SK-N-SH treated with all-trans-retinoic acid at 6 μM for 48 hours (cell line): ENCODE results near the gene KLRF2.

Experiments
- ATAC-seq: fragments of 200-7000 bp; cut with Tn5 transposase; 3 replicates; pipeline ENCODE4 v1.9.1; 2020; ENCODE audit warnings: mild to moderate bottlenecking, moderate library complexity
- ARNTL ChIP-seq: fragments of 450-650 bp; formaldehyde crosslinking; IDR thresholded peaks from 2 replicates; pipeline ENCODE4 v1.5.0; 2020; ENCODE audit warnings: low read depth, mild to moderate bottlenecking, moderate library complexity, borderline replicate concordance
- BACH2 ChIP-seq: fragments of 250-450 bp; sonication (Bioruptor Pico); IDR thresholded peaks from 2 replicates; pipeline ENCODE4 v1.9.0; 2021; ENCODE audit warnings: mild to moderate bottlenecking, borderline replicate concordance
- CSDC2 ChIP-seq: fragments of 250-450 bp; sonication (Bioruptor Pico); IDR thresholded peaks from 2 replicates; pipeline ENCODE4 v1.5.0; 2020; ENCODE audit warnings: mild to moderate bottlenecking, moderate library complexity
- ESRRG ChIP-seq: fragments of 250-450 bp; sonication (Bioruptor Pico); IDR thresholded peaks from 2 replicates; pipeline ENCODE4 v1.6.1; 2021; ENCODE audit warnings: mild to moderate bottlenecking
- GLIS3 ChIP-seq: fragments of 250-450 bp; sonication (Bioruptor Pico); IDR thresholded peaks from 2 replicates; pipeline ENCODE4 v1.5.0; 2020; ENCODE audit warnings: mild to moderate bottlenecking, moderate library complexity
- ISL1 ChIP-seq: fragments of 250-450 bp; sonication (Bioruptor Pico); IDR thresholded peaks from 2 replicates; pipeline ENCODE4 v2.1.2; 2022; ENCODE audit warnings: mild to moderate bottlenecking, moderate library complexity
- OSR1 ChIP-seq: fragments of 250-450 bp; sonication (Bioruptor Pico); IDR thresholded peaks from 2 replicates; pipeline ENCODE4 v1.8.0; 2022; ENCODE audit warnings: moderate library complexity, mild to moderate bottlenecking, inconsistent platforms
- PPARA ChIP-seq: fragments of 250-450 bp; sonication (Bioruptor Pico); IDR thresholded peaks from 2 replicates; pipeline ENCODE4 v1.5.0; 2020; ENCODE audit warnings: mild to moderate bottlenecking, borderline replicate concordance
- RARB ChIP-seq: fragments of 250-450 bp; sonication (Bioruptor Pico); IDR thresholded peaks from 2 replicates; pipeline ENCODE4 v1.8.0; 2021; ENCODE audit warnings: mild to moderate bottlenecking, moderate library complexity
- SNAI2 ChIP-seq: fragments of 250-450 bp; sonication (Bioruptor Pico); IDR thresholded peaks from 2 replicates; pipeline ENCODE4 v1.5.0; 2020; ENCODE audit warnings: mild to moderate bottlenecking, moderate library complexity
- TCF4 ChIP-seq: fragments of 250-450 bp; sonication (Bioruptor Pico); IDR thresholded peaks from 2 replicates; pipeline ENCODE4 v1.8.0; 2021; ENCODE audit warnings: mild to moderate bottlenecking, moderate library complexity, borderline replicate concordance
- TOX ChIP-seq: fragments of 250-450 bp; sonication (Bioruptor Pico); IDR thresholded peaks from 2 replicates; pipeline ENCODE4 v1.8.0; 2021; ENCODE audit warnings: mild to moderate bottlenecking, moderate library complexity, borderline replicate concordance
- ZC3H10 ChIP-seq: fragments of 250-450 bp; sonication (Bioruptor Pico); IDR thresholded peaks from 2 replicates; pipeline ENCODE4 v1.5.1; 2021; ENCODE audit warnings: mild to moderate bottlenecking, moderate library complexity
- ZFP3 ChIP-seq: fragments of 250-450 bp; sonication (Bioruptor Pico); IDR thresholded peaks from 2 replicates; pipeline ENCODE4 v1.5.0; 2020; ENCODE audit warnings: mild to moderate bottlenecking, moderate library complexity
- ZFP30 ChIP-seq: fragments of 450-650 bp; formaldehyde crosslinking; IDR thresholded peaks from 2 replicates; pipeline ENCODE4 v1.5.0; 2022; ENCODE audit warnings: mild to moderate bottlenecking, moderate library complexity
- ZNF565 ChIP-seq: fragments of 450-650 bp; formaldehyde crosslinking; conservative IDR thresholded peaks from 2 replicates; pipeline ENCODE4 v1.5.0; 2020; ENCODE audit warnings: low read depth, mild to moderate bottlenecking, moderate library complexity
- ZNF70 ChIP-seq: fragments of 450-650 bp; formaldehyde crosslinking; IDR thresholded peaks from 2 replicates; pipeline ENCODE4 v1.5.0; 2020; ENCODE audit warnings: mild to moderate bottlenecking, moderate library complexity
- ZNF8 ChIP-seq: fragments of 450-650 bp; formaldehyde crosslinking; IDR thresholded peaks from 2 replicates; pipeline ENCODE4 v1.5.0; 2020; ENCODE audit warnings: mild to moderate bottlenecking, moderate library complexity
- TF ChIP-seq, protein P1 (sequence below): fragments of 250-450 bp; sonication (Bioruptor Pico); IDR thresholded peaks from 2 replicates; pipeline ENCODE4 v1.8.0; 2021; ENCODE audit warnings: low read depth, mild to moderate bottlenecking, moderate library complexity, borderline replicate concordance
- TF ChIP-seq, protein P2 (sequence below): fragments of 250-450 bp; sonication (Bioruptor Pico); IDR thresholded peaks from 2 replicates; pipeline ENCODE4 v1.8.0; 2020; ENCODE audit warnings: mild to moderate bottlenecking, moderate library complexity, borderline replicate concordance
- TF ChIP-seq, protein P3 (sequence below): fragments of 250-450 bp; sonication (Bioruptor Pico); IDR thresholded peaks from 2 replicates; pipeline ENCODE4 v1.5.1; 2021; ENCODE audit warnings: mild to moderate bottlenecking, moderate library complexity
- TF ChIP-seq, protein P4 (sequence below): fragments of 250-450 bp; sonication (Bioruptor Pico); IDR thresholded peaks from 2 replicates; pipeline ENCODE4 v1.5.1; 2020; ENCODE audit warnings: low read depth, mild to moderate bottlenecking, moderate library complexity

Gene KLRF2

DNA sequence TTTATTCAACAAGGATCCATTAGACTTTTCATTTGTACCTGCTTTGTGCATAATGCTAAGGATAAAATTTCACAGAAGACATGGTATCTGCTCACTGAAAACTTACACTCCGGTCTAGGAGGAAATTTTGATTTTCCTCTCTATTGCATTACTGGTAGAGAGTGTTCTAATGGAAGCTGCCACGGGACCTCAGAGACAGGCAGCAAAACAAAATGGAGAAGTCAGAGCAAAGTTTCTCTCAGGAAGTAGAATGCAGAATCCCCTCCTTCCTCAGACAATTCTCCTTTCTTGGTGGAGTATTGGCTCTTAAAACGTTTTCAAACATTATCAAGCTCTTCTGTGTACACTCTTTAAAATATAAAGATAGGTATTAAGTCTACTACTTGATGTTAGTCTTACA is 24.4 kb upstream of the KLRF2 start:
- TF ChIP-seq BACH2 (no peak), PPARA (CRISPR knock-in tag) (no peak), ARNTL (CRISPR knock-in tag) (no peak), SNAI2 (CRISPR knock-in tag) (no peak), GLIS3 (CRISPR knock-in tag) (no peak), TOX (CRISPR knock-in tag) (no peak), ZFP30 (no peak), TCF4 (CRISPR knock-in tag) (no peak), RARB (CRISPR knock-in tag) (no peak), ZFP3 (CRISPR knock-in tag) (no peak)
- TF ChIP-seq, protein P1, sequence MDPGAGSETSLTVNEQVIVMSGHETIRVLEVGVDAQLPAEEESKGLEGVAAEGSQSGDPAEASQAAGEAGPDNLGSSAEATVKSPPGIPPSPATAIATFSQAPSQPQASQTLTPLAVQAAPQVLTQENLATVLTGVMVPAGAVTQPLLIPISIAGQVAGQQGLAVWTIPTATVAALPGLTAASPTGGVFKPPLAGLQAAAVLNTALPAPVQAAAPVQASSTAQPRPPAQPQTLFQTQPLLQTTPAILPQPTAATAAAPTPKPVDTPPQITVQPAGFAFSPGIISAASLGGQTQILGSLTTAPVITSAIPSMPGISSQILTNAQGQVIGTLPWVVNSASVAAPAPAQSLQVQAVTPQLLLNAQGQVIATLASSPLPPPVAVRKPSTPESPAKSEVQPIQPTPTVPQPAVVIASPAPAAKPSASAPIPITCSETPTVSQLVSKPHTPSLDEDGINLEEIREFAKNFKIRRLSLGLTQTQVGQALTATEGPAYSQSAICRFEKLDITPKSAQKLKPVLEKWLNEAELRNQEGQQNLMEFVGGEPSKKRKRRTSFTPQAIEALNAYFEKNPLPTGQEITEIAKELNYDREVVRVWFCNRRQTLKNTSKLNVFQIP = no peak
- TF ChIP-seq, protein P2, sequence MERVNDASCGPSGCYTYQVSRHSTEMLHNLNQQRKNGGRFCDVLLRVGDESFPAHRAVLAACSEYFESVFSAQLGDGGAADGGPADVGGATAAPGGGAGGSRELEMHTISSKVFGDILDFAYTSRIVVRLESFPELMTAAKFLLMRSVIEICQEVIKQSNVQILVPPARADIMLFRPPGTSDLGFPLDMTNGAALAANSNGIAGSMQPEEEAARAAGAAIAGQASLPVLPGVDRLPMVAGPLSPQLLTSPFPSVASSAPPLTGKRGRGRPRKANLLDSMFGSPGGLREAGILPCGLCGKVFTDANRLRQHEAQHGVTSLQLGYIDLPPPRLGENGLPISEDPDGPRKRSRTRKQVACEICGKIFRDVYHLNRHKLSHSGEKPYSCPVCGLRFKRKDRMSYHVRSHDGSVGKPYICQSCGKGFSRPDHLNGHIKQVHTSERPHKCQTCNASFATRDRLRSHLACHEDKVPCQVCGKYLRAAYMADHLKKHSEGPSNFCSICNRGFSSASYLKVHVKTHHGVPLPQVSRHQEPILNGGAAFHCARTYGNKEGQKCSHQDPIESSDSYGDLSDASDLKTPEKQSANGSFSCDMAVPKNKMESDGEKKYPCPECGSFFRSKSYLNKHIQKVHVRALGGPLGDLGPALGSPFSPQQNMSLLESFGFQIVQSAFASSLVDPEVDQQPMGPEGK = no peak
- no peak for ATAC-seq

DNA sequence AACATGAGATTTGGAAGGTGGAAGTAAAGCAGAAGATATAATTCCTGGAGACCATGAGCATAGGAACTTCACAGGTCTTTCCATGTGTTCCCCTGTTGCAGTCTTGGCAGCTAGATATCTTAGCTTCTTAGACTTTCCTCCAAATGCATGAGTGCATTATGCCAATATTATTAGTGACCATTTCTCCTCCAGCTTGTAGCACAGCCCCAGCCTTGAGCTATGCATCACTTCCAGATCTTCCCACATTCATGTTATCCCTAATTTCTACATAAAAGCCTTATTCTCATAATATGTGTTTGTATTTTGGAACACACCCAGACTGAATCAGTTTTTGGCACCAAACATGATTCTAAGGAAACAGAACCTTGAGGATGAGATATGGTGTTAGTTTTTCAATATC is 23.2 kb upstream of the KLRF2 start:
- no peak for TF ChIP-seq ZNF565
- no peak for TF ChIP-seq OSR1
- TF ChIP-seq, protein P2 = no peak
- TF ChIP-seq RARB (CRISPR knock-in tag) = no peak
- TF ChIP-seq GLIS3 (CRISPR knock-in tag) = no peak
- no peak for TF ChIP-seq CSDC2
- no peak for TF ChIP-seq BACH2
- TF ChIP-seq, protein P1 = no peak
- TF ChIP-seq, protein P3, sequence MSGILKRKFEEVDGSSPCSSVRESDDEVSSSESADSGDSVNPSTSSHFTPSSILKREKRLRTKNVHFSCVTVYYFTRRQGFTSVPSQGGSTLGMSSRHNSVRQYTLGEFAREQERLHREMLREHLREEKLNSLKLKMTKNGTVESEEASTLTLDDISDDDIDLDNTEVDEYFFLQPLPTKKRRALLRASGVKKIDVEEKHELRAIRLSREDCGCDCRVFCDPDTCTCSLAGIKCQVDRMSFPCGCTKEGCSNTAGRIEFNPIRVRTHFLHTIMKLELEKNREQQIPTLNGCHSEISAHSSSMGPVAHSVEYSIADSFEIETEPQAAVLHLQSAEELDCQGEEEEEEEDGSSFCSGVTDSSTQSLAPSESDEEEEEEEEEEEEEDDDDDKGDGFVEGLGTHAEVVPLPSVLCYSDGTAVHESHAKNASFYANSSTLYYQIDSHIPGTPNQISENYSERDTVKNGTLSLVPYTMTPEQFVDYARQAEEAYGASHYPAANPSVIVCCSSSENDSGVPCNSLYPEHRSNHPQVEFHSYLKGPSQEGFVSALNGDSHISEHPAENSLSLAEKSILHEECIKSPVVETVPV = no peak
- TF ChIP-seq ZFP3 (CRISPR knock-in tag) = no peak
- TF ChIP-seq TOX (CRISPR knock-in tag) = no peak
- no peak for TF ChIP-seq ZFP30
- TF ChIP-seq PPARA (CRISPR knock-in tag) = no peak
- no peak for TF ChIP-seq ISL1
- no peak for TF ChIP-seq ZNF70 (CRISPR knock-in tag)
- TF ChIP-seq SNAI2 (CRISPR knock-in tag) = no peak
- no peak for ATAC-seq

DNA sequence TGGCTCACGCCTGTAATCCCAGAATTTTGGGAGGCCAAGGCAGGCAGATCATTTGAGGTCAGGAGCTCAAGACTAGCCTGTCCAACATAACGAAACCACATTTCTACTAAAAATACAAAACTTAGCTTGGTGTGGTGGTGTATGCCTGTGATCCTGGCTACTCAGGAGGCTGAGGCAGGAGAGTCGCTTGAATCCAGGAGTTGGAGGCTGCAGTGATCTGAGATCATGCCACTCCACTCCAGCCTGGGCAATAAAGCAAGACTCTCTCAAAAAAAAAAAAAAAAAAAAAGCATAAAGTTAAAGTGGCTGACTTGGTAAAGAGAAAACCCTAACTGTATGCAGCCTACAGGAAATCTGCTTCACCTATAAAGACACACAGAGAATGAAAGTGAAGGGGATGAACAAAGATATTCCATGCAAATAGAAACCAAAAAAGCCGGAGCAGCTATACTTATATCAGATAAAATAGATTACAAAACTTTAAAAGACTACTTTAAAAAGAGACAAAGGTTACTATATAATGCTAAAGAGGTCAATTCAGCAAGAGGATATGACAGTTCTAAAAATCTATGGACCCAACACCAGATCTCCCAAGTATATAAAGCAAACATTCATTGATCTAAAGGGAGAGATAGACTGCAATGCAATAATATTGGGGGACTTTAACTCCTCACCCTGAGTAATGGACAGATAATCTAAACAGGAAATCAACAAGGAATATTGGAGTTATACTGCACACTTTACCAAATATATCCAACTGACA is 16.2 kb upstream of the KLRF2 start:
- TF ChIP-seq BACH2 (no peak), ZFP30 (no peak), ZNF565 (no peak), ESRRG (no peak), TCF4 (CRISPR knock-in tag) (no peak), ISL1 (no peak), PPARA (CRISPR knock-in tag) (no peak), CSDC2 (no peak), ARNTL (CRISPR knock-in tag) (no peak), ZNF8 (no peak), ZC3H10 (CRISPR knock-in tag) (no peak), ZFP3 (CRISPR knock-in tag) (no peak)
- TF ChIP-seq, protein P3 = no peak
- TF ChIP-seq, protein P4, sequence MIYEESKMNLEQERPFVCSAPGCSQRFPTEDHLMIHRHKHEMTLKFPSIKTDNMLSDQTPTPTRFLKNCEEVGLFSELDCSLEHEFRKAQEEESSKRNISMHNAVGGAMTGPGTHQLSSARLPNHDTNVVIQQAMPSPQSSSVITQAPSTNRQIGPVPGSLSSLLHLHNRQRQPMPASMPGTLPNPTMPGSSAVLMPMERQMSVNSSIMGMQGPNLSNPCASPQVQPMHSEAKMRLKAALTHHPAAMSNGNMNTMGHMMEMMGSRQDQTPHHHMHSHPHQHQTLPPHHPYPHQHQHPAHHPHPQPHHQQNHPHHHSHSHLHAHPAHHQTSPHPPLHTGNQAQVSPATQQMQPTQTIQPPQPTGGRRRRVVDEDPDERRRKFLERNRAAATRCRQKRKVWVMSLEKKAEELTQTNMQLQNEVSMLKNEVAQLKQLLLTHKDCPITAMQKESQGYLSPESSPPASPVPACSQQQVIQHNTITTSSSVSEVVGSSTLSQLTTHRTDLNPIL (CRISPR knock-in tag) = no peak
- ATAC-seq = no peak
